SH-SY5Y (cell line): ENCODE results near the gene HS3ST5.

Experiments
- GATA2 ChIP-seq: IDR thresholded peaks from 2 replicates; pipeline ENCODE4 v1.6.1; 2011; ENCODE audit warnings: mild to moderate bottlenecking, low read depth, low read length
- GATA3 ChIP-seq: IDR thresholded peaks from 2 replicates; pipeline ENCODE4 v1.6.1; 2011; ENCODE audit warnings: low read depth, mild to moderate bottlenecking, low read length, moderate library complexity

DNA sequence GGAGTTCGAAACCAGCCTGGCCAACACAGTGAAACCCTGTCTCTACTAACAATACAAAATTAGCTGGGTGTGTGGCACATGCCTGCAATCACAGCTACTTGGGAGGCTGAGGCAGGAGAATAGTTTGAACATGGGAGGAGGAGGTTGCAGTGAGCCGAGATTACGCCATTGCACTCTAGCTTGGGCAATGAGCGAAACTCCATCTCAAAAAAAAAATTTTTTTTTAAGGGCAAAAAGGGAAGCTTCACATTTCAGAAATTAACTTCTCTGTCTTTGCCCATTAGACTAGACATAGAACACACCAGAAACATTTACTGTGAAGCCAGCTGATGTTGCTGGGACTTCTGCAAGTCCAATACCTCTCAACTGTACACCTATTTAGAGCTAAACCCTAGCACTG is 281.1 kb downstream of the HS3ST5 start:
- TF ChIP-seq GATA2 (no peak), GATA3 (no peak)
